Right renal cortex interstitium (tissue), 3 donors: Measurements from ENCODE around the gene MAP3K7. TPM values are rescaled to one million over a fixed set of nuclear protein-coding genes. Genes with fewer than 3 reads are reported as not detected.

Source experiments
- DNase-seq, 3 donors: peaks; one replicate each; pipeline ENCODE4 v3.0.0-alpha.2; 2013; ENCODE audit warnings: low read depth in 3 of 3, low spot score in 2 of 3
- polyA plus RNA-seq, 3 donors: library from polyadenylated mRNA; unstranded; fragments of 120-200 nt; gene quantifications; one replicate each; pipeline ENCODE4 v1.2.1, GENCODE V29; 2013; ENCODE audit not compliant: insufficient read length in 3 of 3

Gene MAP3K7
- polyA plus RNA-seq, 3 donors, result 52.5 to 54.7 (median 54.6) TPM

- no peak for DNase-seq
Measured at GRCh38 chr6:90485635-90486277, 101.1 kb downstream of the MAP3K7 start.

GRCh38 chr6:90484903-90485302 lies 102.0 kb downstream of the MAP3K7 start:
- DNase-seq, result no peak

GRCh38 chr6:90484385-90484784 lies 102.5 kb downstream of the MAP3K7 start:
- no peak for DNase-seq

GRCh38 chr6:90483956-90484355 lies 102.9 kb downstream of the MAP3K7 start:
- no peak for DNase-seq

GRCh38 chr6:90483116-90483839 lies 103.6 kb downstream of the MAP3K7 start:
- no peak for DNase-seq

- no peak for DNase-seq
Measured at GRCh38 chr6:90480666-90481065, 106.2 kb downstream of the MAP3K7 start.

GRCh38 chr6:90479603-90479926 lies 107.3 kb downstream of the MAP3K7 start:
- DNase-seq, result no peak

GRCh38 chr6:90478789-90479602 lies 107.9 kb downstream of the MAP3K7 start:
- peak; percentile 67 to 83 (median 77) for DNase-seq

- no peak for DNase-seq
Measured at GRCh38 chr6:90478278-90478677, 108.6 kb downstream of the MAP3K7 start.

GRCh38 chr6:90477366-90477765 lies 109.5 kb downstream of the MAP3K7 start:
- no peak for DNase-seq

GRCh38 chr6:90472716-90473115 lies 114.2 kb downstream of the MAP3K7 start:
- DNase-seq, result no peak

- no peak for DNase-seq
Measured at GRCh38 chr6:90471263-90471662, 115.6 kb downstream of the MAP3K7 start.

GRCh38 chr6:90469906-90470305 lies 117.0 kb downstream of the MAP3K7 start:
- DNase-seq, result no peak

GRCh38 chr6:90468859-90469258 lies 118.0 kb downstream of the MAP3K7 start:
- no peak for DNase-seq

- DNase-seq, result no peak
Measured at GRCh38 chr6:90468080-90468479, 118.8 kb downstream of the MAP3K7 start.

- no peak for DNase-seq
Measured at GRCh38 chr6:90467546-90467945, 119.3 kb downstream of the MAP3K7 start.

- no peak for DNase-seq
Measured at GRCh38 chr6:90466154-90466940, 120.5 kb downstream of the MAP3K7 start.

- no peak for DNase-seq
Measured at GRCh38 chr6:90465686-90466085, 121.2 kb downstream of the MAP3K7 start.

GRCh38 chr6:90464507-90464906 lies 122.4 kb downstream of the MAP3K7 start:
- no peak for DNase-seq

GRCh38 chr6:90463874-90464273 lies 123.0 kb downstream of the MAP3K7 start:
- DNase-seq, result no peak
